Measurements from ENCODE around the gene KDM7A.

Gene KDM7A

DNA sequence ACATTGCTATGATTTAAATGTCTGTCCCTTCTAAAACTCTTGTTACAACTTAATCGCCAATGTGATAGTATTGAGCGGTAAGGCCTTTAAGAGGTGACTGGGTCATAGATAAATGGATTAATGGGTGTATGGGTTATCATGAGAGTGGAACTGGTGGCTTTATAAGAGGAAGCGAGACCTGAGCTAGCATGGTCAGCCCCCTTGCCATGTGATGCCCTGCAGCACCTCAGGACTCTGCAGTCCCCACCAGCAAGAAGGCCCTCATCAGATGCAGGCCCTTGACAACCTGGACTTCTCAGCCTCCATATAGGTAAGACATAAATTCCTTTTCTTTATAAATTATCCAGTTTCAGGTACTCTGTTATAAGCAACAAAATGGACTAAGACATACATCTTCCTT lies 129.6 kb downstream of the KDM7A start:
- Histone ChIP-seq H3K27ac (ENCODE audit: low read length) (no peak overlapping the region), H3K79me2 (ENCODE audit: insufficient read depth, low read length) (no peaks in the 10 kb centered on the region), H3K9me3 (ENCODE audit: insufficient read depth, low read length, severe bottlenecking) (no peaks in the 10 kb centered on the region), H3K4me1 (ENCODE audit: insufficient read depth, low read length) (no peaks in the 10 kb centered on the region), H3K4me2 (ENCODE audit: insufficient read depth, low read length) (no peak overlapping the region), H3K9ac (ENCODE audit: low read depth, low read length) (no peak overlapping the region), H3K27me3 (ENCODE audit: insufficient read depth, low read length, poor library complexity) (no peaks in the 10 kb centered on the region), H4K20me1 (ENCODE audit: insufficient read depth, low read length) (no peaks in the 10 kb centered on the region), H3K36me3 (ENCODE audit: insufficient read depth, low read length) (peaks cover 52% of the 10 kb centered on the region), H2AFZ (ENCODE audit: low read depth, low read length) (no peak overlapping the region), H3K4me3 (ENCODE audit: low read depth in 1 of 2, low read length in 2 of 2) (no peak overlapping the region)
- TF ChIP-seq EZH2 (IDR thresholded peaks at IDR 0.05; ENCODE audit: borderline replicate concordance, low read depth, low read length, severe bottlenecking) (no peak), CTCF (IDR thresholded peaks at IDR 0.05; ENCODE audit: borderline replicate concordance, extremely low read depth, low read length, poor library complexity, severe bottlenecking) (no peak)
- ATAC-seq (ENCODE audit: insufficient read depth, low read depth), result no peak
- no peak for DNase-seq

DNA sequence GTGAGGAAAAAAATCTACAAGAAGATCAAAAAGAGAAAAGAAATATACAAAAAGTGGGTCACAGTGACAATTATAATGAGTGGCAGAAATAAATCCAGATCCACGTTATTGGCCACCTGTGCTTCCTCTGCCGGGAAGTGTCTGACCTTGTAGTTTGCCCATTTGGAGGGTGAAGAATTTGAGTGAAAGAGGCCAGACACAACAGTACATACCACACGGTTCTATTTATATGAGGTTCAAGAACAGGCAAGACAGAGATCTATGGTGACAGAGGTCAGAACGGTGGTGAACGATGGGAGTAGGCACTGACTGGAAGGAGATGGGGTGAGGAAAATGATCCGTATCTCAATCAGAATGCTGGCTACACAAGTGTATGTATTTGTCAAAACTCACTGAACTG lies 131.1 kb downstream of the KDM7A start:
- Histone ChIP-seq H4K20me1 (ENCODE audit: insufficient read depth, low read length) (0 out of 2 replicates have a peak, but pooled peaks cover 2% of the 10 kb centered on the region), H3K9me3 (ENCODE audit: insufficient read depth, low read length, severe bottlenecking) (no peaks in the 10 kb centered on the region), H3K4me3 (ENCODE audit: low read depth in 1 of 2, low read length in 2 of 2) (no peak overlapping the region), H3K4me2 (ENCODE audit: insufficient read depth, low read length) (no peak overlapping the region), H3K79me2 (ENCODE audit: insufficient read depth, low read length) (no peaks in the 10 kb centered on the region), H2AFZ (ENCODE audit: low read depth, low read length) (no peak overlapping the region), H3K9ac (ENCODE audit: low read depth, low read length) (no peak overlapping the region), H3K4me1 (ENCODE audit: insufficient read depth, low read length) (no peaks in the 10 kb centered on the region), H3K27ac (ENCODE audit: low read length) (no peak overlapping the region), H3K27me3 (ENCODE audit: insufficient read depth, low read length, poor library complexity) (no peaks in the 10 kb centered on the region), H3K36me3 (ENCODE audit: insufficient read depth, low read length) (peaks cover 59% of the 10 kb centered on the region)
- TF ChIP-seq EZH2 (IDR thresholded peaks at IDR 0.05; ENCODE audit: borderline replicate concordance, low read depth, low read length, severe bottlenecking), result no peak
- no peak for TF ChIP-seq CTCF (IDR thresholded peaks at IDR 0.05; ENCODE audit: borderline replicate concordance, extremely low read depth, low read length, poor library complexity, severe bottlenecking)
- ATAC-seq (ENCODE audit: insufficient read depth, low read depth), result no peak
- DNase-seq, result no peak

- no peak for DNase-seq
These were observed 132.5 kb downstream of the KDM7A start for GRCh38 chr7:140044251-140044650.

More at GRCh38 chr7:140044251-140044650, 132.5 kb downstream of the KDM7A start:
- H3K4me3 ChIP-seq (ENCODE audit: low read depth in 1 of 2, low read length in 2 of 2), result no peak overlapping the region
- ATAC-seq (ENCODE audit: insufficient read depth, low read depth), result no peak
- H3K36me3 ChIP-seq (ENCODE audit: insufficient read depth, low read length), result peaks cover 72% of the 10 kb centered on the region
- H2AFZ ChIP-seq (ENCODE audit: low read depth, low read length), result no peak overlapping the region
- H4K20me1 ChIP-seq (ENCODE audit: insufficient read depth, low read length), result 0 out of 2 replicates have a peak, but pooled peaks cover 6% of the 10 kb centered on the region
- H3K9me3 ChIP-seq (ENCODE audit: insufficient read depth, low read length, severe bottlenecking), result no peaks in the 10 kb centered on the region
- H3K4me2 ChIP-seq (ENCODE audit: insufficient read depth, low read length), result no peak overlapping the region
- H3K27me3 ChIP-seq (ENCODE audit: insufficient read depth, low read length, poor library complexity), result no peaks in the 10 kb centered on the region
- no peaks in the 10 kb centered on the region for H3K4me1 ChIP-seq (ENCODE audit: insufficient read depth, low read length)
- TF ChIP-seq EZH2 (IDR thresholded peaks at IDR 0.05; ENCODE audit: borderline replicate concordance, low read depth, low read length, severe bottlenecking), result no peak
- TF ChIP-seq CTCF (IDR thresholded peaks at IDR 0.05; ENCODE audit: borderline replicate concordance, extremely low read depth, low read length, poor library complexity, severe bottlenecking), result no peak
- H3K27ac ChIP-seq (ENCODE audit: low read length), result no peak overlapping the region
- no peaks in the 10 kb centered on the region for H3K79me2 ChIP-seq (ENCODE audit: insufficient read depth, low read length)
- no peak overlapping the region for H3K9ac ChIP-seq (ENCODE audit: low read depth, low read length)

All from DND-41 (cell line).